Activated CD4-positive, alpha-beta T cell treated with anti-CD3 and anti-CD28 coated beads, Interleukin-2, amount 10 ng/mL, durations not matched to agents 7 days and 5 days (primary cell): ENCODE measurements around the gene CRACDL. TPM values are rescaled to one million over a fixed set of nuclear protein-coding genes. Genes with fewer than 3 reads are reported as not detected.

Experiments used
- CTCF ChIA-PET: fragments of 350-600 bp; sonication (Branson Sonifier 250); formaldehyde crosslinking; loops from one replicate; lab custom pipeline; 2021; ENCODE audit warnings: antibody characterized with exemption; lab: Charles Lee
- POLR2A ChIA-PET: fragments of 350-600 bp; sonication (Branson Sonifier 250); formaldehyde crosslinking; loops from one replicate; lab custom pipeline; 2021; ENCODE audit warnings: antibody characterized with exemption; lab: Charles Lee
- DNase-seq: peaks from one replicate; pipeline ENCODE4 v3.0.0-alpha.2; 2020
- H3K27ac Mint-ChIP-seq: one replicate; pipeline ENCODE4 v1.8.0; 2021; ENCODE audit warnings: mild to moderate bottlenecking, moderate library complexity, mixed read lengths
- H3K27me3 Mint-ChIP-seq: one replicate; pipeline ENCODE4 v1.8.0; 2021; ENCODE audit warnings: mixed read lengths
- H3K36me3 Mint-ChIP-seq: one replicate; pipeline ENCODE4 v1.8.0; 2021; ENCODE audit warnings: low read depth, mixed read lengths
- H3K4me1 Mint-ChIP-seq: one replicate; pipeline ENCODE4 v1.8.0; 2021; ENCODE audit warnings: mixed read lengths
- H3K4me3 Mint-ChIP-seq: one replicate; pipeline ENCODE4 v1.8.0; 2021; ENCODE audit warnings: mild to moderate bottlenecking, moderate library complexity, mixed read lengths
- H3K9me3 Mint-ChIP-seq: one replicate; pipeline ENCODE4 v1.8.0; 2021; ENCODE audit warnings: mixed read lengths
- total RNA-seq, 2 experiments: library from RNA; stranded (reverse); gene quantifications; one replicate each; pipeline ENCODE4 v1.2.3, GENCODE V29; 2021

The CRACDL gene
- total RNA-seq, 2 experiments from 2014 or later = 0.19 to 0.22 TPM

DNA sequence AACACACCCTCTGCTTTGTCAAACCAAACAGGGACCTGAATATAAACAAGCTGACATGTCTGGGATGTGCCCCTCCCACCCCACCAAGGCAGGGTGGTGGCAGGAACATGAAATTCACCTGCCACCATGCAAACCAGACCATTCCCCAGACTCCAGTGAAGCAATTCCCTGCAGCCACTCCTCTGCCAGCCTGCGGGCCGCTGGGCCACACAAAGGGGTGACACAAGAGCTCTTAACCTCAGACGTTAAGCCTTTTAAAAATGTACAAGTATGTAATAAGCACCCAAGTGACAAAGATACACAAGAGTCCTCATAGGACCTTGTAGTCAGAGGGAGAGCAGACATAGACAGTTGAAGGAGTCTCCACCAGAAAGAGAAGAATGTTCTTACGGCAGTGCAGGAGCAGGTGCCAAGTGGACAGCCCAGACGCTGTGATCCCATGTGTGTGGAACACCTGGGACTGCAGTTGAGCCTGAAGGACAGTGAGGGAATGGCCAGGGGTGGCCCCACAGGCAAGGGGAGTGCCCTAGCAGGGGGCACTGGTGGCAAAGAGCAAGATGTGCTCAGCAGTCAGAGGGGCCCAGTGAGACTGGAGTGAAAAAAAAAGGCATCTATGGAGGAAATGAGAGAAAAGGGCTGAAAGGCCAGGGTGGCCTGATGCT, 36.9 kb downstream of the CRACDL start:
- Mint-ChIP-seq H3K27me3 (peaks cover 3% of the 10 kb centered on the region), H3K9me3 (no peaks in the 10 kb centered on the region), H3K4me1 (no peaks in the 10 kb centered on the region), H3K4me3 (no peak overlapping the region), H3K27ac (no peak overlapping the region), H3K36me3 (no peaks in the 10 kb centered on the region)
- ChIA-PET CTCF (interaction anchor here (0.6 kb wide), 1 partner anchor 1347 kb away, joined by 3 read pairs; no protein-coding TSS in a partner anchor), POLR2A (no interaction called here)
- DNase-seq = no peak

DNA sequence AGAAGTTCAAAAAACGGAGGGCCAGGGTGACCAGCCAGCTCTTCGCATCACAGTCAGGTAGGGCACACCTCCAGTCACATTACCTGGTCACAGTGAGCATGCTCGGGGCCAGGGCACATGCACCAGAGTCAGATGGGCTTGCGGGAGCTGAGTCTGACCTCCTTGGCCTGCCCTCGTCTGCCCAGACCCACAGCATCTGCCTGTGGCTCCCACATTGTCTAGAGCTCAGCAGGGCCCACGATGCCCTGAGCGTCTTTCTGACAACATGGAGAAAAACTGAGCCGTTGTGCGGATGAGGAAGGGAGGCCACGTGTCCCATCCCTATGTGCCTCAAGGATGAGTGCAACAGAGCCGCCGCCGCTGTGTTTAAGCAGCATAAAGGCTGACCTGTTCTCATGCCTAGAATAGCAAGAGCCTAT, 37.6 kb downstream of the CRACDL start:
- Mint-ChIP-seq H3K4me3 (no peak overlapping the region), H3K27ac (no peak overlapping the region), H3K27me3 (peaks cover 3% of the 10 kb centered on the region), H3K36me3 (no peaks in the 10 kb centered on the region), H3K4me1 (peaks cover 2% of the 10 kb centered on the region), H3K9me3 (no peaks in the 10 kb centered on the region)
- ChIA-PET CTCF (no interaction called here), POLR2A (no interaction called here)
- no peak for DNase-seq

DNA sequence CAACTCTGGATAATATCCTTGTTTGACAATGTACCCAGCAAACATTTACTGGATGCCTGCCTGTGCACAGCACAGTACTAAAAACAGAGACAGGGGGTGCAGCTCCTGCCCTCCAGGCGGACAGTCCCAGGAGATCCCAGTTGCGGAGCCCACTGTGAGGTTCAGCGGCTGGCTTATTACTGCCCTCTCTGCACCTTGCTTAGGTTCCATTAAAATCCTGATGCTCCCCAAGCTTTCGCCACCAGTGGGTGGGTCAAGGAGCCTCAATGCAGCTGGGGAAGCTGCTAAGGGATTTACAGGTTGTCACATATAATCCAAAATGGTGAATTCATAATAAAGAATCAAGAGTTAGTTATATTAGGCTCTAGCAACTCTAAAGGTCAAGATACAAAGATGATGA, 38.3 kb downstream of the CRACDL start:
- no peak overlapping the region for H3K4me3 Mint-ChIP-seq
- no peak for DNase-seq
- no peak overlapping the region for H3K27ac Mint-ChIP-seq
- ChIA-PET POLR2A (no interaction called here), CTCF (no interaction called here)
- H3K36me3 Mint-ChIP-seq = no peaks in the 10 kb centered on the region
- H3K27me3 Mint-ChIP-seq = peaks cover 3% of the 10 kb centered on the region
- H3K4me1 Mint-ChIP-seq = peaks cover 2% of the 10 kb centered on the region
- H3K9me3 Mint-ChIP-seq = no peaks in the 10 kb centered on the region

DNA sequence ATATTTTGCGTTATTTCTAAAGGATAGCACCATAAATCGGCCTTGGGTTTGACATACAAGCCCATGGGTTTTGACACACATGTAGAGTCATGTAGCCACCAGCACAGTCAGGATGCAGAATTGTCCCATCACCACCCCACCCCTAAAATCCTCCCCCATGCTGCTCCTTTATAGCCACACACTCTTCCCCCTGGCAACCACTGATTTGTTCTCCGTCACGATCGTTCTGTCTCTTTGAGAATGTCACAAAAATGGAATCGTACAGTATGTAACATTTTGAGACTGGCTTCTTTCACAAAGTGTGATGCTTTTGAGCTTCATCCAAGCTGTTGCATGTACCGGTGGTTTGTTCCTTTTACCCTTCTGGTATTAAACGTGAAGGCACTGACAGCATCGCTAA, 39.1 kb downstream of the CRACDL start:
- Mint-ChIP-seq H3K27ac (no peak overlapping the region), H3K9me3 (no peaks in the 10 kb centered on the region), H3K36me3 (no peaks in the 10 kb centered on the region), H3K27me3 (peaks cover 3% of the 10 kb centered on the region), H3K4me3 (no peak overlapping the region), H3K4me1 (peaks cover 2% of the 10 kb centered on the region)
- ChIA-PET POLR2A (no interaction called here), CTCF (no interaction called here)
- no peak for DNase-seq

DNA sequence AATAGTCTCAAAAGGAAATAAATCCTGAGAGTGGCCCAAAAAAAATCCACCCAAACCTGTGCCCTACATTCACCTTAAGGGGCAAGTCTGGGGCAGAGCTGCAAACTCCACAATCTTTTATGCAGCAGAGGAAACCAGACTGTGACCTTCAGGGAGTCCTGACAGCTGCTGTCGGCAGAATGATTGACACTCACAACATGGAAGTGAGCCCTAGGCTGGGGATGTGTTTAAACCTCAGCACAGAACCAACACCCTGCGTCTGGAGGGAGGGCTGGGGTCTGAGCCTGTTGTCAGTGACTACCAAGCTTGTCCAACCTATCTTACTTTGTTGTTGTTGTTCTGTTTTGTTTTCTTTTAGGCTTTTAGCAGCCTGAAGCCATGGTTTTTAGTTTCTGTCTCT, 39.6 kb downstream of the CRACDL start:
- Mint-ChIP-seq H3K27me3 (peaks cover 3% of the 10 kb centered on the region), H3K9me3 (no peaks in the 10 kb centered on the region), H3K27ac (no peak overlapping the region), H3K4me3 (no peak overlapping the region), H3K4me1 (peaks cover 2% of the 10 kb centered on the region), H3K36me3 (no peaks in the 10 kb centered on the region)
- CTCF ChIA-PET = interaction anchor here (1.0 to 1.3 kb wide), 2 partner anchors 11 to 14 kb away, joined by 3 read pairs; no protein-coding TSS in a partner anchor
- no peak for DNase-seq
- POLR2A ChIA-PET = no interaction called here

DNA sequence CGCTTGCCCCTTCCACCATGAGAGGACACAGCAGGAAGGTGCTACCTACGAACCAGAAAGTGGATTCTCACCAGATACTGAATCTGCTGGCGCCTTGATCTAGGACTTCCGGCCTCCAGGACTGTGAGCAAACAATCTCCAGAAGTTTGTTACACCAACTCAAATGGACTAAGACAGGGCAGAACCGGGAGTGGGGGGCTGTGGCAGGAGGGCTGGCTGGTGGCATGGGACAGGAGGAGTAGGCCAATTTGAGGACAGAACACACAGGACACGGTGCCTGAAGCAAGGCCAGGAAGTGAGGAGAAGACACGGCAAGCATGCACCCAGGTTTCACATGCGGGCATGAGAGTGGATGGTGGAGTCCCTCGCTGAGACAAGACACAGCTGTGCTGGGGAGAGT, 40.1 kb downstream of the CRACDL start:
- no peaks in the 10 kb centered on the region for H3K36me3 Mint-ChIP-seq
- no peak overlapping the region for H3K27ac Mint-ChIP-seq
- no peak for DNase-seq
- H3K27me3 Mint-ChIP-seq = peaks cover 3% of the 10 kb centered on the region
- H3K4me1 Mint-ChIP-seq = peaks cover 2% of the 10 kb centered on the region
- no peaks in the 10 kb centered on the region for H3K9me3 Mint-ChIP-seq
- POLR2A ChIA-PET = no interaction called here
- no peak overlapping the region for H3K4me3 Mint-ChIP-seq
- CTCF ChIA-PET = interaction anchor here (1.0 to 1.3 kb wide), 2 partner anchors 10 to 14 kb away, joined by 3 read pairs; no protein-coding TSS in a partner anchor

DNA sequence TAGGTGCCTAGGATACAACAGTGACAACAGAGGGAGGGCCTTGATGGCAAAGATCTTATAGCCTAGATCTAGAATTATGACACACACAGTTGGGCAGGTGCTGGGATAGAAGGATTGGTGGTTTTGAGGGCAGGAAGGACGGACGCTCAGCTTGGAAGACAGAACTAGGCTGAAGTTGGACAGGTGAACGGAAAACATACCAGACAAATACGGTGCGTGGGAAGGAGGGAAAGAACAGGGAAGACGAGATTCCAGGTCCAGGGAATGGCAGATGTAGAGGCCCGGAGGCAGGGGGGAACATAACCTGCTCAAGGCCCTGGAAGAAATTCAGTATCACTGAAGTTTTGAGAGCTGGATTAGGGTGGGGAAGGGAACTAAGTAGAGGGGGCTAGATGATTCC, 40.8 kb downstream of the CRACDL start:
- H3K4me3 Mint-ChIP-seq = no peak overlapping the region
- peaks cover 2% of the 10 kb centered on the region for H3K4me1 Mint-ChIP-seq
- H3K27ac Mint-ChIP-seq = no peak overlapping the region
- H3K27me3 Mint-ChIP-seq = peaks cover 5% of the 10 kb centered on the region
- peaks cover under 1% of the 10 kb centered on the region for H3K9me3 Mint-ChIP-seq
- CTCF ChIA-PET = interaction anchor here (0.8 to 1.3 kb wide), 2 partner anchors 10 to 11 kb away, joined by 3 to 4 read pairs; no protein-coding TSS in a partner anchor
- POLR2A ChIA-PET = no interaction called here
- no peak for DNase-seq
- no peaks in the 10 kb centered on the region for H3K36me3 Mint-ChIP-seq

DNA sequence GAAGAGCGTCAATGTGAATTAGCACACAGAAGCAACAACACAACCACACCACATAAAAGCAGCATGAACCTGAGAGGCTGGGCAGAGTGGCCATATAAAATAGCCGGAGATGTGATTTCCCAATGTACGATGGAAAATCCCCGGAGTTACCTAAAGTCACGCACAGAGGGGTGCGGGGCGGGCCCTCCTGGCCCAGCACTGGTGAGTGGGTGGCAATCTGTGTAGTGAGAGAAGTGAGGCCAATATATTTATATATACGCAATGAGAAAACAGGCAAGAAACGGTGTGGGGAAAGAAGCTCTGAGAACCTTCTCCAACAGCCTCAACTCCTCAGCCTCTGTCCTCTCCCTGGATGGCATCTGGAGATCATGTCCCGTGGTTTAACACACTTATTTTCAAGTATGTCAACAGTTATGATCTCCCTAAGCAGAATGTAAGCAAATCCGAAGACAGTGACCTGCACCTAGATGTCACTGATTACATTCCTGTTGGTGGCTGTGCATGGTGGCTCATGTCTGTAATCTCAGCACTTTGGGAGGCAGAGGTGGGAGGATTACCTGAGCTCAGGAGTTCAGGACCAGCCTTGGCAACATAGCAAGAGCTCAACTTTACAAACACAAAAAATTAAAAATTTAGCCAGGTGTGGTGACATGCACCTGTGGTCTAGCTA, 41.6 kb downstream of the CRACDL start:
- ChIA-PET CTCF (interaction anchor here (0.8 kb wide), 1 partner anchor 12 kb away, joined by 4 read pairs; no protein-coding TSS in a partner anchor), POLR2A (no interaction called here)
- no peak for DNase-seq
- no peak overlapping the region for H3K27ac Mint-ChIP-seq
- H3K4me3 Mint-ChIP-seq = no peak overlapping the region
- peaks cover 9% of the 10 kb centered on the region for H3K27me3 Mint-ChIP-seq
- no peaks in the 10 kb centered on the region for H3K36me3 Mint-ChIP-seq
- H3K4me1 Mint-ChIP-seq = peaks cover 2% of the 10 kb centered on the region
- peaks cover 5% of the 10 kb centered on the region for H3K9me3 Mint-ChIP-seq

DNA sequence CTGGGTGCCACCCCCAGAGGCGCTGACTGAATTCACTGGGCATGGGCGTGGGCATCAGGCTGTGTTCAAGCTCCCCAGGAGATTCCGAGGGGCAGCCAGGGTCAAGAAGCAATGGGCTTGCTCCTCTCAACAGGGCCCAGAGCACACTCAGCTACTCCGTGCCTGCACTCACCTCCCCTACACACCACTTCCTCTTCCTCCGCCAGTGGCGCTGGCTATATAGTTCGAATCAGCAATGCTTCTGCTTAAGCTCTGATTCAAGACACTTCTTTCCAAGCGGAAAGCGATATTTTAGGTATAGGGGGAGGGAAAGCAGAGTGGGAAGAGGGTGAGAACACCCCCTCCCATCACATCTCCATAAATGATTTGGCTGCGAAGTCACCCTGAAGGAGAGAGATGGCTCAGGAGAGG, 42.1 kb downstream of the CRACDL start:
- H3K4me1 Mint-ChIP-seq = peaks cover 2% of the 10 kb centered on the region
- H3K27ac Mint-ChIP-seq = no peak overlapping the region
- DNase-seq = no peak
- CTCF ChIA-PET = no interaction called here
- H3K9me3 Mint-ChIP-seq = peaks cover 5% of the 10 kb centered on the region
- H3K36me3 Mint-ChIP-seq = no peaks in the 10 kb centered on the region
- H3K4me3 Mint-ChIP-seq = no peak overlapping the region
- POLR2A ChIA-PET = no interaction called here
- peaks cover 11% of the 10 kb centered on the region for H3K27me3 Mint-ChIP-seq

DNA sequence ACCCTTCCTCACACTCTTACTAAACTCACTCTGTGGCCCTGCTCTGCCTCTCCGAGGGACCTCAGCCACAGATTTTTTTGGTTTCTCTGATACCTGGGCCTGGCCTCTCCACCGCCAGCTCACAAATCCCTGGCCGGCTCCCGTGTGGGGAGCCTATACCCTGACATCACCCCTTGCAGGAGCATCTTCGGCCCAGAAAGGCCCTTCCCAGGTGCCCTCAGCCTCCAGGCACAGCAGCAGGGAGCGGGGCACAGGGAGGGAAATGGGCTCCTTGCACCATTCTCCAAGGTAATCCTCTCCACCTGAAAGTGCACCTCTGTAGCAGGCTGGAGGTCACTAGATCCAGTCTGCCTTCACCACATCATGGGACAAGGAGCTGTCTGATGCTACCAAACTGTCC, 43.2 kb downstream of the CRACDL start:
- no peak overlapping the region for H3K4me3 Mint-ChIP-seq
- CTCF ChIA-PET = no interaction called here
- H3K36me3 Mint-ChIP-seq = no peaks in the 10 kb centered on the region
- POLR2A ChIA-PET = no interaction called here
- peaks cover 5% of the 10 kb centered on the region for H3K9me3 Mint-ChIP-seq
- no peak for DNase-seq
- no peak overlapping the region for H3K27ac Mint-ChIP-seq
- peaks cover 17% of the 10 kb centered on the region for H3K27me3 Mint-ChIP-seq
- peaks cover 2% of the 10 kb centered on the region for H3K4me1 Mint-ChIP-seq

DNA sequence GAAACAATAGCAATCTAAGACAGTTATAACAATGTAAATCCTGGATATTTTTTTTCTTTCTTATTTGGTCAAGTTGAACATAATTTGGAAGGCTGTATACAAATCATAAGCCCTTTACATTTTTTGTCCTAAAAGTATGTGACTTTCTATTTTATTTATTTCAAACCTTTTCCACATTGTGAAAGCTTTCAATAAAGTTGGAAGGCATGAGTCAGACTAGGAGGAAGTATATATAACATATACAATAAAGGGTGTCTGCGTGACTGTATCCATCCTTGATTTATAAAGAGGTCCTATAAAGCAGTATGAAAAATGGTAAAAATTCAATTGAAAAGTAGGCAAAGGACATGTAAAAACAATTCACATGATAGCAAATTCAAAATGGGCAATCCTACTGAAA, 44.4 kb downstream of the CRACDL start:
- CTCF ChIA-PET = no interaction called here
- Mint-ChIP-seq H3K36me3 (no peaks in the 10 kb centered on the region), H3K27ac (no peak overlapping the region), H3K27me3 (peaks cover 25% of the 10 kb centered on the region), H3K4me3 (no peak overlapping the region), H3K9me3 (peaks cover 12% of the 10 kb centered on the region), H3K4me1 (peaks cover 2% of the 10 kb centered on the region)
- POLR2A ChIA-PET = interaction anchor here (0.7 kb wide), 1 partner anchor 1533 kb away, joined by 3 read pairs; no protein-coding TSS in a partner anchor
- DNase-seq = no peak

DNA sequence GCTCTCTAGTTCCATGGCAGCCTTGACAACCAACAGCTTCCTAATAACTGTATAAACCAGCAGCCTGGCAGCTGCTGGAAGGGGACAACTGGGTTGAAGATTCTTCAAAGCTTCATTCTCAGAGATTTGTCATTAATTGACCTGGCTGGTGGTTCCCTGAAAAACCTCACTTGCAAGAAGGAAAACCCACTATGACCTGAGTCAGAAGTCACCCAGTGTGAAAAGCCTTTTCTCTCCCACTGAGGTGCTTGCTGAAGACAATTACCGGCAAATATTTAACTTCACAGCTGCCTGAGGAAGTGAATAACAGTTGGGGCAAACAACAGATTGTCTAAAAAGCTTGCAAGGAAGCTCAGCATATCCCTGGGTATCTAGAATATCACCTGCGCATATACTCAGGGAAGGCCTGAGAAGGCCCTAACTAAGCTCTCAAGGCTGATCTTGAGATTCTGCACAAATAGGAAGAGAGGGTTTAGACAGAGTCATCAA, 49.9 kb downstream of the CRACDL start:
- H3K36me3 Mint-ChIP-seq = no peaks in the 10 kb centered on the region
- H3K4me3 Mint-ChIP-seq = no peak overlapping the region
- CTCF ChIA-PET = interaction anchor here (0.9 kb wide), 1 partner anchor 10 kb away, joined by 3 read pairs; no protein-coding TSS in a partner anchor
- H3K27ac Mint-ChIP-seq = no peak overlapping the region
- POLR2A ChIA-PET = no interaction called here
- peaks cover 28% of the 10 kb centered on the region for H3K9me3 Mint-ChIP-seq
- no peaks in the 10 kb centered on the region for H3K4me1 Mint-ChIP-seq
- H3K27me3 Mint-ChIP-seq = peaks cover 37% of the 10 kb centered on the region
- no peak for DNase-seq

DNA sequence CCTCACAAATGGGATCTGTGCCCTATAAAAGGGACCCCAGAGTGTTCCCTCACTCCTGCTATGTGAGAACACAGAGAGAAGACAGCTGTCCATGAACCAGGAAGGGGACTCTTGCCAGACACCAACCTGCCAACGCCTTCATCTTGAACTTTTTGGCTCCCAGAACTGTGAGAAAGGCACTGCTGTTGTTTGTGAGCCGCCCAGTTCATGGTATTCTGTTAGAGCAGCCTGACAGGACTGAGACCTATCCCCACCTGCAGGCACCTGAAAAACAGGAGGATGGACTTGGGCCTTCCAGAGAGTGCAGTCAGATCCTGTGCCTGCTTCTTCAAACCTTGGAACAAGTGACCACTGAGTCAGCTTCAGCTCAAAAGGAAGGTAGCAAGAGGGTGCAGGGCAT, 51.4 kb downstream of the CRACDL start:
- H3K27me3 Mint-ChIP-seq = peaks cover 30% of the 10 kb centered on the region
- H3K4me1 Mint-ChIP-seq = no peaks in the 10 kb centered on the region
- no peak for DNase-seq
- ChIA-PET CTCF (interaction anchor here (1.3 kb wide), 1 partner anchor 12 kb away, joined by 3 read pairs; no protein-coding TSS in a partner anchor), POLR2A (no interaction called here)
- no peak overlapping the region for H3K27ac Mint-ChIP-seq
- peaks cover 23% of the 10 kb centered on the region for H3K9me3 Mint-ChIP-seq
- H3K36me3 Mint-ChIP-seq = no peaks in the 10 kb centered on the region
- H3K4me3 Mint-ChIP-seq = no peak overlapping the region
